Activated B cell treated with CpG ODN at 0.5 μM for 24 hours (primary cell): ENCODE measurements around the gene TEX48. TPM values are rescaled to one million over a fixed set of nuclear protein-coding genes. Genes with fewer than 3 reads are reported as not detected.

Experiments used
- ATAC-seq: fragments of 200-7000 bp; cut with Tn5 transposase; one replicate; pipeline ENCODE4 v1.10.0; 2021; ENCODE audit warnings: low read depth, mild to moderate bottlenecking, moderate library complexity
- CTCF ChIA-PET: fragments of 350-600 bp; sonication (Branson Sonifier 250); formaldehyde crosslinking; loops from one replicate; lab custom pipeline; 2021; ENCODE audit warnings: antibody characterized with exemption; lab: Charles Lee
- POLR2A ChIA-PET: fragments of 350-600 bp; sonication (Branson Sonifier 250); formaldehyde crosslinking; loops from one replicate; lab custom pipeline; 2021; ENCODE audit warnings: antibody characterized with exemption; lab: Charles Lee
- DNase-seq: peaks from one replicate; pipeline ENCODE4 v3.0.0; 2022
- H3K27ac Mint-ChIP-seq: one replicate; pipeline ENCODE4 v1.8.0; 2020; ENCODE audit warnings: mixed read lengths
- H3K27me3 Mint-ChIP-seq: one replicate; pipeline ENCODE4 v1.8.0; 2021; ENCODE audit warnings: mixed read lengths
- H3K36me3 Mint-ChIP-seq: one replicate; pipeline ENCODE4 v1.8.0; 2021; ENCODE audit warnings: low read depth, mixed read lengths
- H3K4me1 Mint-ChIP-seq: one replicate; pipeline ENCODE4 v1.8.0; 2021; ENCODE audit warnings: mixed read lengths
- H3K4me3 Mint-ChIP-seq: one replicate; pipeline ENCODE4 v1.8.0; 2020; ENCODE audit warnings: mild to moderate bottlenecking, mixed read lengths
- H3K9me3 Mint-ChIP-seq: one replicate; pipeline ENCODE4 v1.8.0; 2020; ENCODE audit warnings: mixed read lengths
- intact Hi-C: fragments of 100-400 bp; cut with micrococcal nuclease; formaldehyde crosslinking; loops from one replicate; pipeline ENCODE4 v1.15.1; 2024
- total RNA-seq: library from RNA; stranded (reverse); gene quantifications from 2 replicates; pipeline ENCODE4 v1.2.3, GENCODE V29; 2022
- TF ChIP-seq, protein P1 (sequence below): fragments of 200-600 bp; IDR thresholded peaks from one replicate; pipeline ENCODE4 v1.8.0; 2022; ENCODE audit warnings: antibody characterized with exemption, mild to moderate bottlenecking

Gene TEX48
- total RNA-seq, 1 donor from 2014 or later = not detected

DNA sequence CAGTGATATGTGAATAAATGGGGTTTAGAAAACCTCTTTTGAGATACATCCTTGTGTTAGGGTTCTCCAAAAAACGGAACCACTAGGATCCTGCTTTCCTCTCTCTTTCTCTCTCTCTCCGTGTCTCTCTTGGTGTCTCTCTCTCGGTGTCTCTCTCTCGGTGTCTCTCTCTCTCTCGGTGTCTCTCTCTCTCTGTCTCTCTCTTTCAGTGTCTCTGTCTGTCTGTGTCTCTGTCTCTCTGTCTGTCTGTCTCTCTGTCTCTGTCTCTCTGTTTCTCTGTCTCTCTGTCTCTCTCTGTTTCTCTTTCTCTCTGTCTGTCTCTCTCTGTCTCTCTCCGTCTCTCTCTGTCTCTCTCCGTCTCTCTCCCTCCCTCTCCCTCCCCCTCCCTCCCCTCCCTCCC lies 7.8 kb upstream of the TEX48 start:
- ChIA-PET POLR2A (no interaction called here), CTCF (no interaction called here)
- Mint-ChIP-seq H3K36me3 (no peaks in the 10 kb centered on the region), H3K4me1 (peaks cover 9% of the 10 kb centered on the region), H3K4me3 (no peak overlapping the region), H3K27me3 (peaks cover 16% of the 10 kb centered on the region), H3K27ac (no peak overlapping the region), H3K9me3 (no peaks in the 10 kb centered on the region)
- intact Hi-C loops = loop anchor here (2.0 kb wide), 1 partner anchor 49 kb away; no protein-coding TSS in a partner anchor
- ATAC-seq (no peak), DNase-seq (no peak)
- TF ChIP-seq, protein P1, sequence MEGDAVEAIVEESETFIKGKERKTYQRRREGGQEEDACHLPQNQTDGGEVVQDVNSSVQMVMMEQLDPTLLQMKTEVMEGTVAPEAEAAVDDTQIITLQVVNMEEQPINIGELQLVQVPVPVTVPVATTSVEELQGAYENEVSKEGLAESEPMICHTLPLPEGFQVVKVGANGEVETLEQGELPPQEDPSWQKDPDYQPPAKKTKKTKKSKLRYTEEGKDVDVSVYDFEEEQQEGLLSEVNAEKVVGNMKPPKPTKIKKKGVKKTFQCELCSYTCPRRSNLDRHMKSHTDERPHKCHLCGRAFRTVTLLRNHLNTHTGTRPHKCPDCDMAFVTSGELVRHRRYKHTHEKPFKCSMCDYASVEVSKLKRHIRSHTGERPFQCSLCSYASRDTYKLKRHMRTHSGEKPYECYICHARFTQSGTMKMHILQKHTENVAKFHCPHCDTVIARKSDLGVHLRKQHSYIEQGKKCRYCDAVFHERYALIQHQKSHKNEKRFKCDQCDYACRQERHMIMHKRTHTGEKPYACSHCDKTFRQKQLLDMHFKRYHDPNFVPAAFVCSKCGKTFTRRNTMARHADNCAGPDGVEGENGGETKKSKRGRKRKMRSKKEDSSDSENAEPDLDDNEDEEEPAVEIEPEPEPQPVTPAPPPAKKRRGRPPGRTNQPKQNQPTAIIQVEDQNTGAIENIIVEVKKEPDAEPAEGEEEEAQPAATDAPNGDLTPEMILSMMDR = no peak

DNA sequence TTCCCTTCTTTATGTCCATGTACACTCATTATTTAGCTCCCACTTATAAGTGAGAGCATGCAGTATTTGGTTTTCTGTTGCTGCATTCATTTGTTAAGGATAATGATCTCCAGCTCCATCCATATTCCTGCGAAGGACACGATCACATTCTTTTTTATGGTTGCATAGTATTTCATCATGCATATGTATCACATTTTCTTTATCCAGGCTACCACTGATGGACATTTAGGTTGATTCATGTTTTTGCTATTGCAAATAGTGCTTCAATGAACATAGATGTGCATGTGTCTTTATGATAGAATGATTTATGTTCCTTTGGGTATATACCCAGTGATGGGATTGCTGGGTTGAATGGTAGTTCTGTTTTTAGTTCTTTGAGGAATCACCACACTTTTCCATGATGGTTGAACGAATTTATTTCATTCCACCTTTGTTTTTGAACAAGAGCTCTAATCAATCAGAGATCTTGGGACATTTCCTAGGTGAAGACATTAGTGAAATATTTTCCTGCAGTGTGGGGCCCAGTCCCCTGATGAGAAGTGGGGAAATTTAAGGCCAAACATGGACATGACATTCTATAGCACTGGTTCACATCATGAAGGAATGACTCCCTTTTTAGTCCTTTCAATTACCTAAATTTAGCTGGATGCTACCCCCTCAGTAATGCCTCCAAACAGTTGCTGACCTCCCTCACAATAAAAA lies 7.1 kb upstream of the TEX48 start:
- TF ChIP-seq, protein P1 = no peak
- Mint-ChIP-seq H3K4me1 (peaks cover 9% of the 10 kb centered on the region), H3K4me3 (no peak overlapping the region), H3K27ac (no peak overlapping the region), H3K36me3 (no peaks in the 10 kb centered on the region), H3K27me3 (peaks cover 11% of the 10 kb centered on the region), H3K9me3 (no peaks in the 10 kb centered on the region)
- CTCF ChIA-PET = no interaction called here
- intact Hi-C loops = no loop called here
- no peak for DNase-seq
- no peak for ATAC-seq
- POLR2A ChIA-PET = no interaction called here

DNA sequence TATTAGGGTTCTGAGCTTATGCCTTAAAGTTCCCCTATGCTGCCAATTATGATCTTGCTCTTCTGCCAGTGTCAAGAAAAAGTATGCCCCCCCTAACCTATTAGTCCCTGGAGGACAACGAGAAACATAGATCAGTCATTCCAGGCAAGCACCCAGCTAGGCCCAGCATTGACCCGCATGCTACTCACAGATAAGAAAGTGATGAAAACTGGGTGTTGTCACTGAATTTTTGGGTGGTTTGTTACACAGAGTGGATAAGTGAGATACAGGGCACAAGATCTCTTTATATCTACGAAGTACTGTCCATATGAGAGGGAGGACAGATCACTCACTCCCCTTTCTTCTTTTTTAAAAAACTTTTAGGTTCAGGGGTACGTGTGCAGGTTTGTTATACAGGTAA lies 6.4 kb upstream of the TEX48 start:
- POLR2A ChIA-PET = no interaction called here
- H3K27ac Mint-ChIP-seq = no peak overlapping the region
- H3K4me1 Mint-ChIP-seq = peaks cover 9% of the 10 kb centered on the region

DNA sequence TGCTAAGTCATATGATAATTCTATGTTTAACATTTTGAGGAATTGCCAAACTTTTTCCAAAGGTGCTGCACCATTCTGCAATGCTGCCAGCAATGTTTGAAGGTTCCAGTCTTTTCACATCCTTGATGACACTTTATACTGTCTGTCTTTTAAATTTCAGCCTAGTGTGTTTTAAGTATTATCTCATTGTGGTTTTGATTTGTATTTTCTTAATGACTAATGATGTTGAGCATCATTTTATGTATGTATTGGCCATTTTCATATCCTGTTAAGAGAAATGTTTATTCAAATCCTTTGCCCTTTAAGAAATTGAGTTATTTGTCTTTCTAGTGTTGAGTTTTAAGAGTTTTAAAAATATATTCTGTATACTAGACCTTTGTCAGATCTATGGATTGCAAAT lies 5.0 kb upstream of the TEX48 start:
- no peak overlapping the region for H3K27ac Mint-ChIP-seq
- peaks cover 6% of the 10 kb centered on the region for H3K27me3 Mint-ChIP-seq
- TF ChIP-seq, protein P1 = no peak
- no peaks in the 10 kb centered on the region for H3K36me3 Mint-ChIP-seq
- H3K4me1 Mint-ChIP-seq = peaks cover 9% of the 10 kb centered on the region
- ChIA-PET POLR2A (no interaction called here), CTCF (no interaction called here)
- intact Hi-C loops = no loop called here
- no peaks in the 10 kb centered on the region for H3K9me3 Mint-ChIP-seq
- DNase-seq (no peak), ATAC-seq (no peak)
- H3K4me3 Mint-ChIP-seq = no peak overlapping the region

More for the DNA sequence above, 6.4 kb upstream of the TEX48 start:
- intact Hi-C loops = no loop called here
- CTCF ChIA-PET = no interaction called here
- no peaks in the 10 kb centered on the region for H3K9me3 Mint-ChIP-seq
- peaks cover 6% of the 10 kb centered on the region for H3K27me3 Mint-ChIP-seq
- no peaks in the 10 kb centered on the region for H3K36me3 Mint-ChIP-seq
- H3K4me3 Mint-ChIP-seq = no peak overlapping the region
- TF ChIP-seq, protein P1 = no peak
- ATAC-seq (no peak), DNase-seq (no peak)

DNA sequence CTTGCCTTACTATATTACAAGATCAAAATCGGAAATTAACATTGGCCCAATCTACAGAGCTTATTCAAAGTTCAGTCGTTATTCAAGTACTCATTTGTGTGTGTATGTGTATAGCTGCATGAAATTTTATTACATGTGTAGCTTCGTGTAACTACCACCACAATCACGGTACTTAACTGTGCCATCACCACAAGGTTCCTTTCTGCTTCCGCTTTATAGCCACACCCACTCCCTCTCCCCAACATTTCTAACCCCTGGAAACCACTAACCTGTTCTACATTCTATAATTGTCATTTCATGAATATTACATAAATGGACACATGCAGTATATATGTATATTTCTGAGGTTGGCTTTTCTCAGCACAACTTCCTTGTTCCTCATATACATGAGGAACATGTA lies 4.0 kb upstream of the TEX48 start:
- no peak for DNase-seq
- ATAC-seq = no peak
- H3K4me1 Mint-ChIP-seq = peaks cover 8% of the 10 kb centered on the region
- ChIA-PET CTCF (no interaction called here), POLR2A (no interaction called here)
- no peak overlapping the region for H3K27ac Mint-ChIP-seq
- no peaks in the 10 kb centered on the region for H3K36me3 Mint-ChIP-seq
- TF ChIP-seq, protein P1 = no peak
- intact Hi-C loops = no loop called here
- H3K9me3 Mint-ChIP-seq = no peaks in the 10 kb centered on the region
- H3K4me3 Mint-ChIP-seq = no peak overlapping the region
- peaks cover 7% of the 10 kb centered on the region for H3K27me3 Mint-ChIP-seq
